HG02571 (cell line): ENCODE results near the gene TUBA4B.
"Not testable (repeated sequence)": the region's sequence is repeated elsewhere in the genome, so short reads cannot be mapped to it uniquely, and the experiment has no call there.

Experiments used
- ATAC-seq: cut with Tn5 transposase; IDR thresholded peaks from one replicate; pipeline ENCODE4 v1.9.1; 2021; ENCODE audit warnings: mild to moderate bottlenecking, moderate library complexity; ENCODE audit not compliant: unreplicated experiment

TUBA4B gene

GRCh38 chr2:219312683-219313263 is 59.7 kb downstream of the TUBA4B start:
- not testable (repeated sequence) for ATAC-seq

- ATAC-seq: no peak
These were observed 61.9 kb downstream of the TUBA4B start for GRCh38 chr2:219314804-219315468.
